NCI-H524 (cell line): ENCODE results near the gene CA10.

Source experiments
- DNase-seq, 2 experiments: peaks; one replicate each; lab custom pipeline; 2025; lab: John Stamatoyannopoulos, UW

CA10 gene

GRCh38 chr17:51724043-51724580 lies 434.4 kb downstream of the CA10 start:
- no peak for DNase-seq

DNA sequence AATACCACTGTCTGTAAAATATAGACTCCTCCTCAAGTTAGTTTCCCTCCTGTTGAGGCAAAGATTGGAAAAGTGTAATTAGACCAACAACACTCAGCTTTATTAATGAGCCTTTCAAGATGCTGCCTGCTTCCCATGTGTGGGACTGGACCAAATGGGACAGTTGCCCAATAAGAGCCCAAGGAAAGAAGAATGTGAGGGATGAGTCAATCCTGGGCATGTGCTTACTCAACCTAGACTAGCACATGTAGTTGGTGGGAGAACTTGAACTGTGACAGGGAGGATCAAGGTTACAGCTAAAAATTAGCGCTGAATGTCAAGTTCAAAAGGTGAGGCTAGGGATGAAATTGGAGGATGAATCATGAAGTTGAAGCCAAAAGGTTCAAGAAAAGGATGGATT lies 435.5 kb downstream of the CA10 start:
- DNase-seq, result no peak

GRCh38 chr17:51721730-51722129 lies 436.8 kb downstream of the CA10 start:
- no peak for DNase-seq

- DNase-seq, result no peak
Measured at GRCh38 chr17:51720439-51720838, 438.1 kb downstream of the CA10 start.

DNA sequence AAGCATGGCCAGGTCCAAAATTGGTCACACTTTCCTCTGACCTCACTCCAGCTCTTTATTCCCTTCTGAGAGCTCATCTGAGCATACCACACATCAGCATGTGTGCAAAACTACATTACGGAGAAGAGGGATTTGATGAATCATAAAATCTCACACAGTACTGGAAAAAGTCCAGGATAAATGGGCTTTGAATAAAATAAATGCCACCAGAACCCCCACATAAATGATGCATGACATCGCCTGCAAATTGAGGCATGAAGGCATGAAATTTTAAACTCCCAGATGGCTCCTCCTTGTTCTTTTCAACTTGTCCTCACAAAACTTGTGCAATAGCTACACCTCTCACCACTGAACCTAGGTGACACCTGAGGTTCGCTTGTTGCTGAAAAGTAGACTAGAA lies 439.5 kb downstream of the CA10 start:
- no peak for DNase-seq

DNA sequence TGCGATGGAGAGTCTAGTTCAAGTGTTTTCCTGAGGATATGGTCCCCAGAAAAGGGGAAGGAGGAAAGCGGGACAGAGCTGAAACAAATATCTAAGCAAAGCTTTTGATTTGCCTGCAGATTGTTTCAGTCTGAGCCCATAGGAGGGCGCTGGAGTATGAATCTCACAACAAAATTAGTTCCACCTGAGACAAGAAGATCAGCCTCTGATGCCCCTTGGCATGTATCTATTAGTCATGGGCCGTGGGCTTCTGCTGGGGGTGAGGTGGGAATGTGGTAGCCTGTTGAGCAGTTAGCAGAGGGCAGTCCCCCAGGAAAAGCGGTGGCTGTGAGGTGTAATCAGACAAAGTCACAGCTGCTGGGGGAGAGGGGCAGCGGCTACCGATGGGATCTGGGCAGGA lies 446.9 kb downstream of the CA10 start:
- peak in 1 of 2 experiments; percentile 17 for DNase-seq

DNA sequence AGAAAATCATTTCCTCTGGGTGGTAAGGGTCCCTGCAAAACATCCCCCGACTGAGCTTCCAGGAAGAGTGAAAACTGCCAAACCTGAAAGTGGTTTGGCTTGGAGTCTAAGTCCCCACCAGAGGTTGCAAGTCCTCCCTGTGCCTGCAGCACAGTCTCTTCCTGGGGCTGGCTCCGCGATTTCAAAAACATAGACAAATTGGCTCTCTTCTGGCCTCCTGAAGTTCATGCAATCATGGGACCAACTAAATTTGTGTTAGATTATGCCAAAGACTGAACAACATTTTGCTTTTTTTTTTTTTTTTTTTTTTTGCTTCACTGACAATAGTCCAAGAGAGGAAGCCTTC lies 447.9 kb downstream of the CA10 start:
- DNase-seq, result no peak

GRCh38 chr17:51709694-51710633 lies 448.6 kb downstream of the CA10 start:
- DNase-seq, result no peak

GRCh38 chr17:51707216-51707615 lies 451.3 kb downstream of the CA10 start:
- DNase-seq, result no peak

DNA sequence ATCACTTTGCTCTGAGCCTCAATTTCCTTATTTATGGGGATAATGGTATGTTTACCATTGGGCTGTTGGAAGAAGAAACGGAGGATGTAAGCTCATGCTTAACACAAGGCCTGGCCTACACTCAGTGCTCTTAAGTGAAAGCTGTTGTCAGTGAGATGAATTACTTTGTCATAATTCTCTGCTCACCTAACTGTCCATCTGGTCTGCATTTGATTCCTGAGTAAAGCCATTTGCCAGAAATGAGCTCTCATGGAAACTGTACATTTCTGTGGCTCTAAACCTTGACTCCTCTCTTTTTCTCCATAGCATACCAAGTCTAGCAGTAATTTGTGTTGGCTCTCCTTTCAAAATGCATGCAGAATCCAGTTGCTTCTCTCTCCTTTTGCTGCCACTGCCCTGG lies 452.4 kb downstream of the CA10 start:
- peak in 1 of 2 experiments; percentile 74 for DNase-seq

- no peak for DNase-seq
Measured at GRCh38 chr17:51703361-51704341, 454.9 kb downstream of the CA10 start.

GRCh38 chr17:51702963-51703360 lies 455.6 kb downstream of the CA10 start:
- DNase-seq, result no peak

- no peak for DNase-seq
Measured at GRCh38 chr17:51701501-51701900, 457.0 kb downstream of the CA10 start.

- DNase-seq, result peak; percentile 26 to 64
Measured at GRCh38 chr17:51700011-51700760, 458.3 kb downstream of the CA10 start.

DNA sequence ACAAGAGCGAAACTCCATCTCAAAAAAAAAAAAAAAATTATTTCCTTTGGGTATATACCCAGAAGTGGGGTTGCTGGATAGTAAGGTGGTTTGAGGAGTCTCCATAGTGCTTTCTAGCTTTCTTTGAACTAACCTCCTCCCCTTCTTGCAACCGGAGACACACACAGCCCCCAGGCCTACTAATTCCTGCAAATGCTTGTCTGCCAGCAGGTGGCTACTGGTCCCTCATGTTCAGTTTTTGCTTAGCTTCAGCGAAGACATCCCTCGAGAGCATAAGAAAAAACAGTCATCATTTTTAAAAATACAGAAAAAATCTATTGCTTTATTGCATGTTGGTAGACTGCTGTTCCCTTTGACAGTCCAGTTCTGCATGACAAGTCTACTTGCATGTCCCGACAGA lies 459.2 kb downstream of the CA10 start:
- DNase-seq, result no peak

- no peak for DNase-seq
Measured at GRCh38 chr17:51692917-51693316, 465.6 kb downstream of the CA10 start.

- DNase-seq, result no peak
Measured at GRCh38 chr17:51687887-51688286, 470.6 kb downstream of the CA10 start.

DNA sequence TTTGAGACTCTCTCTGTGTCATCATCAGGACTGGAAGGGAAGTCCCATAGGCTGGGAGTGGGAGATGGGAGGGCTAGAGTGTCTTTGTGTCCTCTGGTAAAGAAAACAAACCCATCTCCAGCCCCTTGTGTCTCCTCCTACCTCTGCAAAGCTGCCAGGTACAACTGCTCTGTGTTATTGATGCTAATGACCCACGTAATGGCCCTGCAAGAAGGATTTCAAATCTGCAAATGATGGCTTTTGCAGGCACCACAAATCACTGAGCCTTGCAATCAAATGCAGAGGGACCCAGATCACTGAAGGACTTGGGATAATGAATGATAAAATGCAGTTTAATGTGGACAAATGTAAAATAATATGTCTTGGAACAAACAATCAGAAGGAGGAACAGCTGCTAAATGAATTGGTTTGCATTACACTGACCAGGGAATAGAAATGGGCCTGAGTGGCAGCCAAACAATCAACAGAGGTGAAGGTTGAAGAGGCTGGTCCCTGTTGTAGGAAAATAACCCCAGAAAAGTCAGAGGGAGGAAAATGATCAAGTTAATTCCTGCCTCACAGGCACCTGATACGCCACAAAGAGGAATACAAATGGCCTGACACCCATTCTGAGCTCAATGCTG lies 473.1 kb downstream of the CA10 start:
- DNase-seq, result no peak

DNA sequence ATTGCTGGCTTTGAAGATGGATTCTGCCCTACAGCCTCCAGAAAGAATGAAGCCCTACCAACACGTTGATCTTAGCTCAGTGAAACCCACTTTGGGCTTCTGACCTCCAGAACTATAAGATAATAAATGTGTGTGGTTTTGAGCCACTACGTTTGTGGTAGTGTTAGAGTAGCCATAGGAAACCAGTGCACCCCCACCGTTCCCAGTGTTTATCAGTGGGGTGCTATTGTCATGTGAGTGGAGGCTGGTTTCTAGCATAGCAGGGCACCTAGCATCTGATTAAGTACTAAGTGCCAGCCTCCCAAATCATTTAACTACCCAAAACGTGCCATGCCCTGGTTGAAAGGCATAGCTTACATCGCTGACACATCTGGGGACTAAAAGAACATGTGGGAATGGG lies 474.3 kb downstream of the CA10 start:
- DNase-seq, result no peak

DNA sequence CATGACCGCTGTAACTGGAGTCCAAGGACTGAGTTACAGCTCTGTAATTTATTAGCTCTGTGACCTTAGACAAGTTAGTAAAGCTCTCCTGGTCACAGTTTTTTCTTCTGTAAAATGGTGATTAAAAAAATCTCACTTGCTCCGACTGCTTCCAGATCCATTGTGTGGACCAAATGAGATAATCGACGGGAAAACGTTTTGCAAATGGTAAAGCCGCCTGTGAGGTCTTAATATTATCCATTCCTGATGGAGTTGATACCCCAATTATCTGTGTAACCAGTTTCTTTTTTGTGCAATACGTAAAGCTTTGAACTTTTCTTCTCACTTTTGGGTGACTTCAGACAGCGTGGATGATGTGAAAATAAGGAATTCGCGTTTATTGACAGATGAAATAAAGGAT lies 475.2 kb downstream of the CA10 start:
- DNase-seq, result no peak

GRCh38 chr17:51682115-51682514 lies 476.4 kb downstream of the CA10 start:
- no peak for DNase-seq
